ENCODE measurements around the gene SFMBT1.
"Not testable (repeated sequence)": the region's sequence is repeated elsewhere in the genome, so short reads cannot be mapped to it uniquely, and the experiment has no call there.

SFMBT1 gene

DNA sequence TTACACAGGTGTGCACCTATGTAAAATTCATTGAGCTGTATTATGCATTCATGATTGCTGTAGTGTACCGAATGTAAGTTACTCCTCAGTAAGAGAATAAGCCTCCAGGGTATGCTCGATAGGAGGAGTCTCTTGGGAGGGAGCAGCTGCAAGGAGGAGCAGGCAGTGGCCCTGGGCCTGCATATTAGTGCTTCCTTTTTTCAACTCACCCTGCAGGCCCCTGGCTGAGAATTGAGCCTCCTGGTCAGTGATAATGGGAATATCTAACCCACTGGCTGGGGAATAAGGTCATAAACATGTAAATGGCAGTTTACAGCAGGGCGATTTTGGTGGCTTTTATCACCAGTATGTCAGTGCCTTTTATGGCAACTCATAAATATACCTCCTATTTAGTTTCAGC is 21.7 kb upstream of the SFMBT1 start:
- TF ChIP-seq, protein P1, sequence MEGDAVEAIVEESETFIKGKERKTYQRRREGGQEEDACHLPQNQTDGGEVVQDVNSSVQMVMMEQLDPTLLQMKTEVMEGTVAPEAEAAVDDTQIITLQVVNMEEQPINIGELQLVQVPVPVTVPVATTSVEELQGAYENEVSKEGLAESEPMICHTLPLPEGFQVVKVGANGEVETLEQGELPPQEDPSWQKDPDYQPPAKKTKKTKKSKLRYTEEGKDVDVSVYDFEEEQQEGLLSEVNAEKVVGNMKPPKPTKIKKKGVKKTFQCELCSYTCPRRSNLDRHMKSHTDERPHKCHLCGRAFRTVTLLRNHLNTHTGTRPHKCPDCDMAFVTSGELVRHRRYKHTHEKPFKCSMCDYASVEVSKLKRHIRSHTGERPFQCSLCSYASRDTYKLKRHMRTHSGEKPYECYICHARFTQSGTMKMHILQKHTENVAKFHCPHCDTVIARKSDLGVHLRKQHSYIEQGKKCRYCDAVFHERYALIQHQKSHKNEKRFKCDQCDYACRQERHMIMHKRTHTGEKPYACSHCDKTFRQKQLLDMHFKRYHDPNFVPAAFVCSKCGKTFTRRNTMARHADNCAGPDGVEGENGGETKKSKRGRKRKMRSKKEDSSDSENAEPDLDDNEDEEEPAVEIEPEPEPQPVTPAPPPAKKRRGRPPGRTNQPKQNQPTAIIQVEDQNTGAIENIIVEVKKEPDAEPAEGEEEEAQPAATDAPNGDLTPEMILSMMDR (conservative IDR thresholded peaks at IDR 0.05; ENCODE audit: control insufficient read depth, insufficient read depth, low read depth, low read length) = no peak
- DNase-seq (ENCODE audit: low read depth) = no peak
- no peak overlapping the region for H3K4me3 ChIP-seq (ENCODE audit: control insufficient read depth, low read depth, low read length)

DNA sequence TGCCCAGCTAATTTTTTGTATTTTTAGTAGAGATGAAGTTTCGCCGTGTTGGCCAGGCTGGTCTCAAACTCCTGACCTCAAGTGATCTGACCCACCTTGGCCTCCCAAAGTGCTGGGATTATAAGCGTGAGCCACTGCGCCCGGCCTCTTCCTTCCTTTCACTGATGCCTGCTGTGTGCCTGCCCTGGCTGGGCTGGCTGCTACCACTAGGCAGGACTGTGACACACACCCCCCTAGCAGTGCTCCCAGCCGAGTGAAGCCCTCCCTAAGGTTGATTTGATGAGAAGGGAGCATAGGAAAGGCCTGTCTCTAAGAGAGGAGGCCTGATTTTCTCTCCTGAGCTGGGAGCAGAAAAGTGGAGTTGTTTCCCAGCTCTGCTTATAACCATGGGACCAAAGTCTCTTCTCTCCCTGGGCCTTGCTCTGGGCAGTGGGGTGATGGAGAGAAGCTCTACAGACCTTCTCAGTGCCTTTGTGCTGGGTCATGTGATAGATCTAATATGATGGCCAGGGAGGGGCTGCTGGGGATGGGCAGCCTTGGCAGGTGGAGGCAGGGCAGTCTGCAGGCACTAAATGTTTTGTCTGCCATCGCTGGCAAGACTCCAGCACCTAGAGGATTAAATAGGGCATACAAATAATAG is 20.1 kb upstream of the SFMBT1 start:
- no peak for DNase-seq (ENCODE audit: low read depth)
- TF ChIP-seq, protein P1 (conservative IDR thresholded peaks at IDR 0.05; ENCODE audit: control insufficient read depth, insufficient read depth, low read depth, low read length) = no peak
- no peak overlapping the region for H3K4me3 ChIP-seq (ENCODE audit: control insufficient read depth, low read depth, low read length)

DNA sequence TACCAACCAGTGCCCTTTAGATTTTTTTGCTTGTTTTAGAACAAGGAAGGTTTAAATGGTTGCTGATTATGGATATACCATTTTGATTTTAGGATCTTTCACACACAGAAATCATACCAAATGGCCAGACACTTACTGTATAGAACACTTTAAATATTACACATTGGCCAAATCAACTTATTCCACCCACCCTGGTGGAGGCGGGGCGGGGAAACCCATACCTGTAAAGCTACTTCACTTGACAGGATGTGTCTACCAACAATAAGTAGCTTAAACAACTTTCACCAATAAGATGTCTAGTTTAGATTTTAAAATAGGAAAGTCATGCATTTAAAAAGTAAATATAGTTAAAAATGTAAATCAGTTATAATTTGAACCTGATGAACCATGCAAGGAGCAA is 17.0 kb upstream of the SFMBT1 start:
- TF ChIP-seq, protein P1 (conservative IDR thresholded peaks at IDR 0.05; ENCODE audit: control insufficient read depth, insufficient read depth, low read depth, low read length) = no peak
- no peak for DNase-seq (ENCODE audit: low read depth)
- H3K4me3 ChIP-seq (ENCODE audit: control insufficient read depth, low read depth, low read length) = no peak overlapping the region

DNA sequence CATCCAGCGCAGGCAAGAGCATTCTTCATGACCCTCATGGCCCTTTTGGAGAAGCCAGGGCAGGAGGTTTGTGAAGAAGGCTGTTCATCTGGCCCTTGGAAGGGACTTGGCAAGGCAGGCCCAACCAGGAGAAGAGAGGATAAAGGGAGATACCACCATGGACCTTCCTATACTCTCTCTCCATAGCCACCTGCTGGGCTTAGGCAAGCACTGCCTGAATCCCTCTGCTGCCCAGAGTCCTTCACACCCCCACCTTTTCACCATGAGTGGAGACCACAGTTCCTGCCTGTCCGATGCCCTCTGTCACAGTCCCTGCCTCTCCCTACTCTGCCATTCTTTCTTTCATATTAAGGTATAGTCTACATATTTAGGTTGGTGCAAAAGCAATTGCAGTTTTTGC is 10.6 kb upstream of the SFMBT1 start:
- DNase-seq (ENCODE audit: low read depth) = no peak
- H3K4me3 ChIP-seq (ENCODE audit: control insufficient read depth, low read depth, low read length) = no peak overlapping the region
- TF ChIP-seq, protein P1 (conservative IDR thresholded peaks at IDR 0.05; ENCODE audit: control insufficient read depth, insufficient read depth, low read depth, low read length) = peak; percentile 33

DNA sequence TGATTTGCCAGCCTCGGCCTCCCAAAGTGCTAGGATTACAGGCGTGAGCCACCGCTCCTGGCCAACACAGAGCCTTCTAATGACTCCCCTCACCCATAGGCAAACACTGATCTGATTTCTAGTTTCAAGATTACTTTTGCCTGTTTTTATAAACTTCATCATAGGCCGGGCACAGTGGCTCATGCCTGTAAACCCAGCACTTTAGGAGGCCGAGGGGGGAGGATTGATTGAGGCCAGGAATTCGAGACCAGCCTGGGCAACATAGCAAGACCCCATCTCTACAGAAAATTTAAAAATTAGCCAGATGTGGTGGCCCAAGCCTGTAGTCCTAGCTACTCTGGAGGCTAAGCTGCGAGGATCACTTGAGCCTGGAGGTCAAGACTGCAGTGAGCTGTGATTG is 8.4 kb upstream of the SFMBT1 start:
- H3K4me3 ChIP-seq (ENCODE audit: control insufficient read depth, low read depth, low read length); DNase-seq (ENCODE audit: low read depth): not testable (repeated sequence)

DNA sequence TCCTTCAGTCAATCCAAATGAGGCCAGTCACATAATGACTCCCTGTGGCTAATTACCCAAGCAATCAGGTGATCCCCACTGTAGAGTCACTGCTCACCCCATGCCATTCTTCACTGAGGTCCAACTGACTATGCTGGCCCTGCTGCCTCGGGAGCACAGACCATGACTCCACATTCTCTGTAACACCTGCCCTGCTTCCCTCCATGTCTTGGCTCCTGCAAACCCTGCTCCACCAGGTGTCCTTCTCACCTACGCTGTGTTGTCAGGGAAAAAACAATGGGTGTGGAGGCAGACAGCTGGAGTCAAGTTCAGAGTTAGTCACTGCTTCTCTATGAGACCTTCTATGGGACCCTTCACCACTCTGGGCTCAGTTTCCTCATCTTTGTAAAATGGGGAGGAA is 6.1 kb upstream of the SFMBT1 start:
- TF ChIP-seq, protein P1 (conservative IDR thresholded peaks at IDR 0.05; ENCODE audit: control insufficient read depth, insufficient read depth, low read depth, low read length) = no peak
- DNase-seq (ENCODE audit: low read depth) = no peak
- no peak overlapping the region for H3K4me3 ChIP-seq (ENCODE audit: control insufficient read depth, low read depth, low read length)

DNA sequence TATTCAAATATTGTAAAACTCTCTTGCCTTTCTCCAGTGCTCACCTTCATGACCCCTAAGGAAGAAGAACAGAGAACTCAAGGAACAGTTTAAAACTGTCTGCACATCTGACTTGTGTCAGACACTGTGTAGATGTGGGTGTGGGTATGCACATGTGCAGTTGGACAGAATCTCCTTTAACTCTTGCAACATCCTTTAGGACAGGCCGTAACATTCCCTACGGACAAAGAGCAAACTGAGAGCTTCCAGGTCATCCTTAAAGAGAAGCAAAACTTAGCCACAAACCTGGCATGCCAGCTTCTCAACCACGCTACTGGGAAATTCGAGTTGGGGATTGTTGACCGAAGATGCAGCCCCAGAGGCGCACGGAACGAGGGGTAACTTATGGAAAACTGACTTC is 4.1 kb upstream of the SFMBT1 start:
- TF ChIP-seq, protein P1 (conservative IDR thresholded peaks at IDR 0.05; ENCODE audit: control insufficient read depth, insufficient read depth, low read depth, low read length) = no peak
- H3K4me3 ChIP-seq (ENCODE audit: control insufficient read depth, low read depth, low read length) = no peak overlapping the region
- peak; percentile 55 for DNase-seq (ENCODE audit: low read depth)
